Measurements from ENCODE around the gene SLC8B1. TPM values are rescaled to one million over a fixed set of nuclear protein-coding genes. Genes with fewer than 3 reads are reported as not detected.

The SLC8B1 gene
- polyA plus RNA-seq, 3 donors, result 10.4 to 11.6 (median 10.8) TPM

GRCh38 chr12:113249546-113249945 is 85.4 kb downstream of the SLC8B1 start:
- no peak for DNase-seq (ENCODE audit: low read depth in 3 of 3, low spot score in 2 of 3)

GRCh38 chr12:113248842-113249435 is 86.0 kb downstream of the SLC8B1 start:
- no peak for DNase-seq (ENCODE audit: low read depth in 3 of 3, low spot score in 2 of 3)

Other genes with a start within 250 kb of the SLC8B1 start
- gene RASAL1, start 199.3 kb downstream of the SLC8B1 start, polyA plus RNA-seq (ENCODE audit: insufficient read length in 3 of 3), result 1 to 10 TPM; 6.1 to 8.3 (median 7.6) TPM
- 1 to 10 TPM in 2 of 3 donors, under 1 TPM in 1; 0.83 to 1.2 (median 1.1) TPM for gene CFAP73, start 185.4 kb downstream of the SLC8B1 start, polyA plus RNA-seq (ENCODE audit: insufficient read length in 3 of 3)
- 10 to 100 TPM; 62.5 to 74.2 (median 64.0) TPM for gene DDX54, start 149.6 kb downstream of the SLC8B1 start, polyA plus RNA-seq (ENCODE audit: insufficient read length in 3 of 3)
- 10 to 100 TPM; 13.3 to 17.2 (median 13.5) TPM for gene RITA1, start 149.4 kb downstream of the SLC8B1 start, polyA plus RNA-seq (ENCODE audit: insufficient read length in 3 of 3)
- 10 to 100 TPM; 22.8 to 26.3 (median 25.5) TPM for gene TPCN1, start 113.6 kb downstream of the SLC8B1 start, polyA plus RNA-seq (ENCODE audit: insufficient read length in 3 of 3)
- gene PLBD2, start 23.5 kb upstream of the SLC8B1 start, polyA plus RNA-seq (ENCODE audit: insufficient read length in 3 of 3), result 10 to 100 TPM; 15.6 to 19.5 (median 18.3) TPM
- gene SDS, start 68.8 kb upstream of the SLC8B1 start, polyA plus RNA-seq (ENCODE audit: insufficient read length in 3 of 3), result under 1 TPM in 1 of 3 donors, not detected in 2; 0.22 TPM
- gene SDSL, start 87.3 kb upstream of the SLC8B1 start, polyA plus RNA-seq (ENCODE audit: insufficient read length in 3 of 3), result 10 to 100 TPM; 10.7 to 13.1 (median 12.0) TPM
- not detected for gene LHX5, start 136.8 kb upstream of the SLC8B1 start, polyA plus RNA-seq (ENCODE audit: insufficient read length in 3 of 3)

Data from right renal cortex interstitium (tissue), 3 donors.